Heart right ventricle (tissue), 16 donors: ENCODE results near the gene SSU72. TPM values are rescaled to one million over a fixed set of nuclear protein-coding genes. Genes with fewer than 3 reads are reported as not detected.

Experiments
- ATAC-seq, 8 donors: fragments of 200-7000 bp; cut with Tn5 transposase; one replicate each; pipeline ENCODE4 v1.9.1; 2020; ENCODE audit warnings: mild to moderate bottlenecking in 8 of 8, moderate library complexity in 8 of 8, moderate number of reproducible peaks in 1 of 8
- DNase-seq, 2 donors: peaks; one replicate each; pipeline ENCODE4 v3.0.0-alpha.2; 2020
- H3K27ac ChIP-seq, 10 donors: fragments of 200-600 bp; sonication (generic) in 2 of 10; one replicate each; pipeline versions ENCODE4 v1.5.0 to v1.8.0; 2020 to 2022; ENCODE audit warnings: mild to moderate bottlenecking in 3 of 10
- H3K27me3 ChIP-seq, 7 donors: fragments of 200-600 bp; one replicate each; pipeline ENCODE4 v1.8.0; 2021 to 2022; ENCODE audit warnings: mild to moderate bottlenecking in 2 of 7
- H3K36me3 ChIP-seq, 9 donors: fragments of 200-600 bp; sonication (generic) in 1 of 9; one replicate each; pipeline versions ENCODE4 v1.5.0 to v1.8.0; 2020 to 2022; ENCODE audit warnings: mild to moderate bottlenecking in 2 of 9
- H3K4me1 ChIP-seq, 9 donors: fragments of 200-600 bp; sonication (generic) in 1 of 9; one replicate each; pipeline versions ENCODE4 v1.5.0 to v1.8.0; 2020 to 2022; ENCODE audit warnings: mild to moderate bottlenecking in 4 of 9
- H3K4me3 ChIP-seq, 10 donors: fragments of 200-600 bp; sonication (generic) in 2 of 10; one replicate each; pipeline versions ENCODE4 v1.5.0 to v1.8.0; 2020 to 2022; ENCODE audit warnings: mild to moderate bottlenecking in 7 of 10, moderate library complexity in 2 of 10
- H3K9me3 ChIP-seq, 11 donors: fragments of 200-600 bp in 10 of 11; sonication (generic) in 2 of 11; one replicate each; pipeline versions ENCODE4 v1.5.0 to v1.8.0; 2013 to 2022; ENCODE audit warnings: mild to moderate bottlenecking in 2 of 11, control low read depth in 1 of 11, moderate library complexity in 1 of 11
- WGBS, 2 donors: extraction: QIAGEN DNeasy Blood & Tissue Kit; methylation state at CpG; one replicate each; pipeline ENCODE4 v1.1.7; 2013; ENCODE audit warnings: inconsistent platforms in 1 of 2; 5-methylcytosine and 5-hydroxymethylcytosine counted together
- intact Hi-C, 10 donors: fragments of 100-400 bp; cut with DNase I; formaldehyde crosslinking; loops; one replicate each; pipeline versions ENCODE4 v1.11.1 to v1.14.2; 2022
- polyA plus RNA-seq, 2 donors: library from polyadenylated mRNA; stranded (reverse); fragments of 200-250 nt; gene quantifications; one replicate each; pipeline ENCODE4 v1.2.3, GENCODE V29; 2013
- total RNA-seq, 10 donors: library from RNA; stranded (reverse); fragmentation: NEBNext Ultra II Directional in 3 of 10; extraction: Animal tissue kit (Norgen Biotek cat#: 25700) in 3 of 10; gene quantifications; one replicate each; pipeline versions ENCODE4 v1.2.1 to v1.2.4, GENCODE V29; 2021 to 2023
- TF ChIP-seq, protein P1 (sequence below), 9 donors: fragments of 200-600 bp; sonication (generic) in 2 of 9; IDR thresholded peaks; one replicate each; pipeline versions ENCODE4 v1.5.0 to v1.8.0; 2021 to 2022; ENCODE audit warnings: antibody characterized with exemption in 9 of 9, mild to moderate bottlenecking in 5 of 9, moderate library complexity in 1 of 9
- donor health status: Arrhythmogenic right ventricular cardiomyopathy.
- donor health status: ischemic (EF 13 %, LVEDD 7.1; RV severe dilation, severe dysfunction).
- donor health status: healthy with polysubstance abuse.
- donor health status: DM: no; HTN: yes; CAD: no.
- donor health status: DM: no; HTN: no; CAD: no.
- donor health status: ischemic (EF 25% LVEDD 6.9; RV normal size, moderate dysfunction).
- donor health status: ischemic (EF 25% LVEDD 5.7; RV mildly dilated, moderate dysfunction).
- donor health status: healthy.
- donor health status: DM: yes; HTN: yes; CAD: no.
- donor health status: Ischemic cardiomyopathy.
- donor health status: ischemic (EF 35%, LVEDD 5.7; RV mildly dilated, moderate dysfunction).
- donor health status: nonischemic (EF 11% LVEDD 7.7; RV severe dilation, severe dysfunction).
- donor health status: DM: yes; HTN: yes; CAD: no.
- donor health status: PGD.
- donor health status: ischemic (EF 29% LVEDD 5.4; RV normal size, mild dysfunction).
- donor health status: nonischemic (EF 23%, LVEDD 6.1; RV moderate dilation, normal function).

Gene SSU72
- total and polyA plus RNA-seq, 12 donors: 73.8 to 138 (median 87.2) TPM

DNA sequence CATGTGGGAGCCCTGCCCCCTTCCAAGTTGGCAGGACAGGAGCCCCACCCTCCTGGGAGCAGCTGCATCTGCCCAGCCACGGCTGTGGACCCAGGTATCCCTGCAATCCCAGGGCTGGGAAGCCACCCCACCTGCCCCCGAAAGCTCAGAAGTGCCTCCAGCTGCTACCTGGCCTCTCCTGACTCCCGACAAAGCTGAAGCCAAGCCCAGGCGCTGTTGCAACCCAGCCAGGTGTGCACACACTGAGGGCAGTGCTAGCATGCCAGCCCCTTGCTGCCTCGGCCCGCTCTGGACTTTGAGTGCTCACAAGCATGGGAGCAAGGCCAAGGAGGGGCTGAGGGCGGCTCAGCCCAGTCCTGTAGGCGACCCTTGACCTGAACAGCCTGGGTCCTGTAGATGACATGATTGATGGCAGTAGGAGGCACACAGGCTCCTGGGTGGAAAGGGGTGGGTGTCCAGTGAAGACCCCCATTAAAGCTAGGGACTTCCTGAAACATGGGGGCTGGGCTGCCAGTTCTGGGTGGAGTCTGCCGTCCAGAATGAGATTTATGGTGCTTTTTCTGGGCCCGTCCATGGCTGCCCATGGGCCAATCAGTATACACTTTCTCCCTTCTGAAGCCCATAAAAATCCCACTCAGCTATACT is 2.8 kb upstream of the SSU72 start:
- Histone ChIP-seq H3K4me1 (peaks cover 0 to 25% (median 21%) of the 10 kb centered on the region in 9 donors), H3K27ac (no peak overlapping the region), H3K36me3 (peaks cover 0 to 8% (median 0%) of the 10 kb centered on the region in 9 donors), H3K9me3 (no peaks in the 10 kb centered on the region), H3K4me3 (no peak overlapping the region), H3K27me3 (peaks cover 0 to 30% (median 8%) of the 10 kb centered on the region in 7 donors)
- TF ChIP-seq, protein P1, sequence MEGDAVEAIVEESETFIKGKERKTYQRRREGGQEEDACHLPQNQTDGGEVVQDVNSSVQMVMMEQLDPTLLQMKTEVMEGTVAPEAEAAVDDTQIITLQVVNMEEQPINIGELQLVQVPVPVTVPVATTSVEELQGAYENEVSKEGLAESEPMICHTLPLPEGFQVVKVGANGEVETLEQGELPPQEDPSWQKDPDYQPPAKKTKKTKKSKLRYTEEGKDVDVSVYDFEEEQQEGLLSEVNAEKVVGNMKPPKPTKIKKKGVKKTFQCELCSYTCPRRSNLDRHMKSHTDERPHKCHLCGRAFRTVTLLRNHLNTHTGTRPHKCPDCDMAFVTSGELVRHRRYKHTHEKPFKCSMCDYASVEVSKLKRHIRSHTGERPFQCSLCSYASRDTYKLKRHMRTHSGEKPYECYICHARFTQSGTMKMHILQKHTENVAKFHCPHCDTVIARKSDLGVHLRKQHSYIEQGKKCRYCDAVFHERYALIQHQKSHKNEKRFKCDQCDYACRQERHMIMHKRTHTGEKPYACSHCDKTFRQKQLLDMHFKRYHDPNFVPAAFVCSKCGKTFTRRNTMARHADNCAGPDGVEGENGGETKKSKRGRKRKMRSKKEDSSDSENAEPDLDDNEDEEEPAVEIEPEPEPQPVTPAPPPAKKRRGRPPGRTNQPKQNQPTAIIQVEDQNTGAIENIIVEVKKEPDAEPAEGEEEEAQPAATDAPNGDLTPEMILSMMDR (IDR thresholded peaks at IDR 0.05): no peak
- DNase-seq (no peak), ATAC-seq (no peak)
- WGBS, 2 donors: 57 to 58% methylated on average over 10 of the region's 10 CpGs
- intact Hi-C loops: loop anchor here in 4 of 10 donors (5.0 to 10.0 kb wide), 2 partner anchors 35 to 147 kb away; partner anchors contain the start of gene CDK11A (in 1 of the 4)

DNA sequence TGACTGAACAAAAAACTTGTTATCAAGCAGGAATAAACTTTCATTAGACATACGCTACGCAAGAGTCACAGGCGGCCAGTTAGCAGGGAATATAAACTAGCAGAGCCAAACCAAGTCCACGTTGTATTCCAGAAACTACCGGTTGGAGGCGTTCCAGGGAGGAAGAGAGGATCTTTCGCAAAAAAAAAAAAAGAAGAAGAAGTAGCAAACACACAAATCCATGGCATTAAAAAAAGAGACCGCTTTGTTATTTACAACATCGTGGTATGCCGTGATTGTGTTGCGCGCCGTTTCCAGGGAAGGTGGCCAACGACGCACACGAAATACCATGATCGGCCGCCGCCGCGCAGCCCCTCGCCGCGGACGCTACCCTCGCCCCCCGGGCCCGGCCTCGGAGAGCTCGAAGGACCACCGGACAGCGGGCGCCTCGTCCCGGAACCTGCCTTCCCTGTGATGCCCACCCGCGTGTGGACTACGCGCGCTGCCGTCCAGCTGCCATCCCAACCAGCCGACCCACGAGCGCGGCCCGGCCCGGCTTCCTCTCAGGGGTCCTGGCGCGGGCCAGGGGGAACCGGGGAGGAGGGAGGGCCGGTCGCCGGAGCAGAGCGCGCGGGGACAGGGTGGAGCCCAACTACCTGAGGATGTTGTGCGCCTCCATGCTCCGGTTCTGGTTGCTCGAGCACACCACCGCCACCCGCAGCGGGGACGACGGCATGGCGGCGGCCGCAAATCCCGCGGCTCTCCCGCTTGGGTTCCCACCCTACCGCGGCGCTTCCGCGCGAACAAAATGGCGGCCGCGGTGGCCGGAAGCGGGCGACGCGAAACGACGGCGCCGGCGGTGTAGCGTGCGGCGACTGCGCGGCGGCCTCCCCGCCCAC is 581 bp downstream of the SSU72 start:
- Histone ChIP-seq H3K4me1 (peaks cover 3 to 58% (median 50%) of the 10 kb centered on the region in 9 donors), H3K4me3 (peak overlapping the region; percentile 84 to 100 (median 96)), H3K36me3 (peaks cover 0 to 37% (median 0%) of the 10 kb centered on the region in 9 donors), H3K27ac (peak overlapping the region; percentile 97 to 100 (median 99)), H3K27me3 (peaks cover 0 to 3% (median 0%) of the 10 kb centered on the region in 7 donors), H3K9me3 (no peaks in the 10 kb centered on the region)
- TF ChIP-seq, protein P1 (IDR thresholded peaks at IDR 0.05): peak in 1 of 9 donors; percentile 23
- intact Hi-C loops: loop anchor here in 2 of 10 donors (2.0 to 10.0 kb wide), 2 partner anchors 41 to 151 kb away; partner anchors contain the start of genes CDK11A (in 1 of the 2) and MIB2 (in 1 of the 2)
- ATAC-seq (peak; percentile 68 to 83 (median 76)), DNase-seq (peak; percentile 58 to 75)
- WGBS, 2 donors: 0% methylated on average over 91 to 96 of the region's 96 CpGs

DNA sequence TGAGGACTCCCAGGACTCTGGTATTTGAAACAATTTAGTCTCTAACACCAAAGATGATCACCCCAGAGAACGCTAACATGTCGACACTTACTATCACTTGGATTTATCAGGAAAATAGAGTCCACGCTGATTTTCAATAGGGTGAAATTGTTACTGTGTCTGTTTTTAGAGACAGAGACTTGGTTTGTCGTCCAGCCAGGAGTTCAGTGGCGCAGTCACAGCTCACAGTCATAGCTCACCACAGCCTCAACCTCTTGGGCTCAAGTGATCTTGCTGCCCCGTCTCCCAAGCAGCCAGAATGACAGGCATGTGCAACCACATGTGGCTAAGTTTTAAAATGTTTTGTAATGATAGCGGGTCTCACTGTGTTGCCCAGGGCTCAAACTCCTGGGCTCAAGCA is 5.3 kb downstream of the SSU72 start:
- DNase-seq: no peak
- peaks cover 2 to 75% (median 66%) of the 10 kb centered on the region in 9 donors for H3K4me1 ChIP-seq

More for the DNA sequence above, 5.3 kb downstream of the SSU72 start:
- Histone ChIP-seq H3K27me3 (no peaks in the 10 kb centered on the region), H3K36me3 (peaks cover 0 to 68% (median 11%) of the 10 kb centered on the region in 9 donors), H3K27ac (peak overlapping the region in 2 of 10 donors; percentile 21), H3K4me3 (no peak overlapping the region), H3K9me3 (no peaks in the 10 kb centered on the region)
- TF ChIP-seq, protein P1 (IDR thresholded peaks at IDR 0.05): no peak
- intact Hi-C loops: no loop called here
- WGBS, 2 donors: 72 to 74% methylated on average over 7 of the region's 7 CpGs
- ATAC-seq: peak in 1 of 8 donors; percentile 21
